ENCODE data around the gene FDXACB1. TPM values are rescaled to one million over a fixed set of nuclear protein-coding genes. Genes with fewer than 3 reads are reported as not detected.

Gene FDXACB1
- total and polyA plus RNA-seq, 9 of the 15 experiments (the other 6 are each of a cell fraction or from before 2014, with no cell fraction given) = 3.2 to 7.5 (median 5.3) TPM

- TF ChIP-seq CREB3L1 (IDR thresholded peaks at IDR 0.05; ENCODE audit: borderline replicate concordance, low read depth) (0 out of 2 replicates have a peak, but pooled peaks have one; percentile 24), FOXP4 (CRISPR knock-in tag; IDR thresholded peaks at IDR 0.05; ENCODE audit: borderline replicate concordance) (no peak), SMARCE1 (IDR thresholded peaks at IDR 0.05) (peak; percentile 65), PCBP1 (IDR thresholded peaks at IDR 0.05; ENCODE audit: low read depth, low read length, poor library complexity, severe bottlenecking) (no peak), ATF4 (CRISPR knock-in tag; IDR thresholded peaks at IDR 0.05) (no peak; the same call in 1 of the 2 replicates), ZNF431 (CRISPR knock-in tag; IDR thresholded peaks at IDR 0.05) (no peak), KDM5B (IDR thresholded peaks at IDR 0.05; ENCODE audit: insufficient replicate concordance, low read depth, low read length) (peak; percentile 66), RHOXF2B (CRISPR knock-in tag; conservative IDR thresholded peaks at IDR 0.05) (0 out of 2 replicates have a peak, but pooled peaks have one; percentile 19), ZNF184 (CRISPR knock-in tag; IDR thresholded peaks at IDR 0.05) (no peak), ASH1L (IDR thresholded peaks at IDR 0.05; ENCODE audit: borderline replicate concordance, low read depth, partially characterized antibody) (no peak), FOSL1 (tag; conservative IDR thresholded peaks at IDR 0.05) (no peak), SNAPC5 (CRISPR knock-in tag; IDR thresholded peaks at IDR 0.05) (no peak), RBM22 (IDR thresholded peaks at IDR 0.05; ENCODE audit: low read depth, low read length, poor library complexity, severe bottlenecking) (no peak), ELF4 (CRISPR knock-in tag; IDR thresholded peaks at IDR 0.05) (0 out of 2 replicates have a peak, but pooled peaks have one; percentile 34), MITF (IDR thresholded peaks at IDR 0.05) (no peak), ZNF695 (CRISPR knock-in tag; IDR thresholded peaks at IDR 0.05) (no peak), SAP30 (IDR thresholded peaks at IDR 0.05; ENCODE audit: borderline replicate concordance, insufficient read depth, low read depth, low read length, poor library complexity, severe bottlenecking) (peak; percentile 46), SMARCA4 (IDR thresholded peaks at IDR 0.05) (peak; percentile 57; the same call in 1 of the 2 replicates), ZSCAN29 (IDR thresholded peaks at IDR 0.05) (no peak), RCOR1 (IDR thresholded peaks at IDR 0.05; ENCODE audit: borderline replicate concordance in 1 of 2, low read depth in 2 of 2, low read length in 2 of 2) (no peak)
Measured at GRCh38 chr11:111926505-111927391, 47.8 kb upstream of the FDXACB1 start (continued).

Measured in K562 (cell line).